IMR-90 (cell line): ENCODE measurements around the gene MPZL3.

Experiments used
- CHD1 ChIP-seq: IDR thresholded peaks from 2 replicates; pipeline ENCODE4 v1.6.1; 2012; ENCODE audit warnings: low read depth, low read length, improper control_type of control experiment
- CTCF ChIP-seq: conservative IDR thresholded peaks from 2 replicates; pipeline ENCODE4 v1.5.1; 2012; ENCODE audit warnings: mild to moderate bottlenecking, low read depth, low read length, improper control_type of control experiment
- POLR2A ChIP-seq: IDR thresholded peaks from 2 replicates; pipeline ENCODE4 v1.6.1; 2012; ENCODE audit warnings: mild to moderate bottlenecking, low read depth, low read length
- RAD21 ChIP-seq: IDR thresholded peaks from 2 replicates; pipeline ENCODE4 v1.6.1; 2012; ENCODE audit warnings: low read length, improper control_type of control experiment
- RFX5 ChIP-seq: IDR thresholded peaks from 2 replicates; pipeline ENCODE4 v1.8.0; 2012; ENCODE audit warnings: low read depth, mild to moderate bottlenecking, low read length, moderate library complexity
- SMC3 ChIP-seq: fragments of 150-350 bp; IDR thresholded peaks from 2 replicates; pipeline ENCODE4 v1.6.1; 2016; ENCODE audit warnings: low read depth, mild to moderate bottlenecking, antibody characterized with exemption, low read length, moderate library complexity

- TF ChIP-seq CTCF (no peak), RAD21 (no peak), POLR2A (no peak), SMC3 (no peak), CHD1 (no peak), RFX5 (no peak)
Observed at GRCh38 chr11:118240999-118241763, 11.0 kb downstream of the MPZL3 start.
